Psoas muscle (tissue), 8 donors: ENCODE measurements around the gene CACNA2D4. TPM values are rescaled to one million over a fixed set of nuclear protein-coding genes. Genes with fewer than 3 reads are reported as not detected.

Source experiments
- ATAC-seq, 4 donors: fragments of 200-7000 bp; cut with Tn5 transposase; one replicate each; pipeline ENCODE4 v1.9.1; 2020; ENCODE audit warnings: moderate library complexity in 3 of 4, mild to moderate bottlenecking in 2 of 4
- DNase-seq, 2 donors: peaks; one replicate each; pipeline ENCODE4 v3.0.0-alpha.2; 2020
- H3K27ac ChIP-seq: fragments of 200-600 bp; one replicate; pipeline ENCODE4 v1.8.0; 2022
- H3K27me3 ChIP-seq, 3 donors: fragments of 200-600 bp in 1 of 3; one replicate each; pipeline versions ENCODE4 v1.6.1 to v1.8.0; 2013 to 2022; ENCODE audit warnings: low read length in 2 of 3, mild to moderate bottlenecking in 2 of 3, moderate library complexity in 1 of 3; ENCODE audit not compliant: insufficient read depth in 3 of 3
- H3K36me3 ChIP-seq, 2 donors: fragments of 200-600 bp in 1 of 2; one replicate each; pipeline versions ENCODE4 v1.6.1 to v1.8.0; 2013 to 2022; ENCODE audit warnings: low read depth in 1 of 2, mild to moderate bottlenecking in 1 of 2, moderate library complexity in 1 of 2; ENCODE audit not compliant: insufficient read depth in 1 of 2
- H3K4me1 ChIP-seq: fragments of 200-600 bp; one replicate; pipeline ENCODE4 v1.8.0; 2022
- H3K4me3 ChIP-seq: fragments of 200-600 bp; one replicate; pipeline ENCODE4 v1.8.0; 2022; ENCODE audit warnings: mild to moderate bottlenecking
- H3K9me3 ChIP-seq: fragments of 200-600 bp; one replicate; pipeline ENCODE4 v1.8.0; 2022
- CTCF ChIP-seq: fragments of 200-600 bp; IDR thresholded peaks from one replicate; pipeline ENCODE4 v1.8.0; 2022; ENCODE audit warnings: antibody characterized with exemption
- WGBS, 3 donors: extraction: QIAGEN DNeasy Blood & Tissue Kit; methylation state at CpG; one replicate each; pipeline versions ENCODE4 v1.1.6 to v1.1.7; 2013; 5-methylcytosine and 5-hydroxymethylcytosine counted together
- intact Hi-C, 2 donors: fragments of 100-400 bp; cut with DNase I; formaldehyde crosslinking; loops; one replicate each; pipeline versions ENCODE4 v1.11.0 to v1.14.2; 2022
- polyA plus RNA-seq, 3 donors: library from polyadenylated mRNA; stranded (reverse); fragments of 200-250 nt; gene quantifications; one replicate each; pipeline ENCODE4 v1.2.3, GENCODE V29; 2013
- total RNA-seq, 4 donors: library from RNA; stranded (reverse); fragmentation: NEBNext Ultra II Directional in 2 of 4; extraction: Animal tissue kit (Norgen Biotek cat#: 25700) in 2 of 4; gene quantifications; one replicate each; pipeline versions ENCODE4 v1.2.1 to v1.2.4, GENCODE V29; 2021 to 2023
- donor health status: healthy with polysubstance abuse.
- donor health status: DM: no; HTN: no; CAD: no; lungs with moderate emphysema.
- donor health status: Bipolar disorder and iron deficiency.
- donor health status: healthy.
- donor health status: DM: yes; HTN: yes; CAD: no.
- donor health status: DM: no; HTN: no; CAD: no.
- donor health status: DM: no; HTN: no; CAD: no.
- donor health status: DM: yes; HTN: yes; CAD: no.

Gene CACNA2D4
- total and polyA plus RNA-seq, 7 donors: 0.74 to 1.8 (median 0.93) TPM

- intact Hi-C loops: no loop called here
- H3K9me3 ChIP-seq: no peaks in the 10 kb centered on the region
- H3K36me3 ChIP-seq: no peaks in the 10 kb centered on the region
- no peaks in the 10 kb centered on the region for H3K27me3 ChIP-seq
- no peak overlapping the region for H3K4me3 ChIP-seq
- H3K27ac ChIP-seq: no peak overlapping the region
- no peaks in the 10 kb centered on the region for H3K4me1 ChIP-seq
- ATAC-seq: no peak
- WGBS, 3 donors: 90 to 94% (median 91%) methylated on average over 10 of the region's 10 CpGs
- DNase-seq: no peak
- TF ChIP-seq CTCF: no peak
Observed at GRCh38 chr12:1878214-1878613, 40.2 kb downstream of the CACNA2D4 start.

- WGBS, 3 donors: 85 to 89% (median 86%) methylated on average over 8 of the region's 8 CpGs
- no peaks in the 10 kb centered on the region for H3K4me1 ChIP-seq
- ATAC-seq (no peak), DNase-seq (no peak)
- H3K4me3 ChIP-seq: no peak overlapping the region
- no peak for TF ChIP-seq CTCF
- no peak overlapping the region for H3K27ac ChIP-seq
- intact Hi-C loops: no loop called here
- no peaks in the 10 kb centered on the region for H3K27me3 ChIP-seq
- no peaks in the 10 kb centered on the region for H3K36me3 ChIP-seq
- no peaks in the 10 kb centered on the region for H3K9me3 ChIP-seq
Observed at GRCh38 chr12:1877169-1877878, 41.1 kb downstream of the CACNA2D4 start.

- no peak overlapping the region for H3K4me3 ChIP-seq
- H3K9me3 ChIP-seq: no peaks in the 10 kb centered on the region
- H3K36me3 ChIP-seq: no peaks in the 10 kb centered on the region
- TF ChIP-seq CTCF: no peak
- no peak overlapping the region for H3K27ac ChIP-seq
- ATAC-seq: no peak
- no peaks in the 10 kb centered on the region for H3K27me3 ChIP-seq
- 74 to 78% (median 77%) methylated on average over 3 of the region's 3 CpGs for WGBS, 3 donors
- intact Hi-C loops: no loop called here
- no peaks in the 10 kb centered on the region for H3K4me1 ChIP-seq
- no peak for DNase-seq
Observed at GRCh38 chr12:1876086-1876485, 42.4 kb downstream of the CACNA2D4 start.

GRCh38 chr12:1875608-1876007, 42.8 kb downstream of the CACNA2D4 start:
- Histone ChIP-seq H3K9me3 (no peaks in the 10 kb centered on the region), H3K27ac (no peak overlapping the region), H3K27me3 (no peaks in the 10 kb centered on the region), H3K36me3 (no peaks in the 10 kb centered on the region), H3K4me1 (no peaks in the 10 kb centered on the region), H3K4me3 (no peak overlapping the region)
- no peak for ATAC-seq
- WGBS, 3 donors: 64 to 80% (median 74%) methylated on average over 6 of the region's 6 CpGs
- DNase-seq: no peak
- intact Hi-C loops: no loop called here
- no peak for TF ChIP-seq CTCF
